ENCODE measurements around the gene SLIT3. TPM values are rescaled to one million over a fixed set of nuclear protein-coding genes. Genes with fewer than 3 reads are reported as not detected.

SLIT3 gene
- total RNA-seq, 4 donors from 2014 or later = 46.3 to 89.0 (median 68.0) TPM

- DNase-seq (ENCODE audit: low spot score) (no peak), ATAC-seq (ENCODE audit: low FRiP score) (no peak)
- TF ChIP-seq, protein P1, sequence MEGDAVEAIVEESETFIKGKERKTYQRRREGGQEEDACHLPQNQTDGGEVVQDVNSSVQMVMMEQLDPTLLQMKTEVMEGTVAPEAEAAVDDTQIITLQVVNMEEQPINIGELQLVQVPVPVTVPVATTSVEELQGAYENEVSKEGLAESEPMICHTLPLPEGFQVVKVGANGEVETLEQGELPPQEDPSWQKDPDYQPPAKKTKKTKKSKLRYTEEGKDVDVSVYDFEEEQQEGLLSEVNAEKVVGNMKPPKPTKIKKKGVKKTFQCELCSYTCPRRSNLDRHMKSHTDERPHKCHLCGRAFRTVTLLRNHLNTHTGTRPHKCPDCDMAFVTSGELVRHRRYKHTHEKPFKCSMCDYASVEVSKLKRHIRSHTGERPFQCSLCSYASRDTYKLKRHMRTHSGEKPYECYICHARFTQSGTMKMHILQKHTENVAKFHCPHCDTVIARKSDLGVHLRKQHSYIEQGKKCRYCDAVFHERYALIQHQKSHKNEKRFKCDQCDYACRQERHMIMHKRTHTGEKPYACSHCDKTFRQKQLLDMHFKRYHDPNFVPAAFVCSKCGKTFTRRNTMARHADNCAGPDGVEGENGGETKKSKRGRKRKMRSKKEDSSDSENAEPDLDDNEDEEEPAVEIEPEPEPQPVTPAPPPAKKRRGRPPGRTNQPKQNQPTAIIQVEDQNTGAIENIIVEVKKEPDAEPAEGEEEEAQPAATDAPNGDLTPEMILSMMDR (IDR thresholded peaks at IDR 0.05) = no peak
These were observed 382.9 kb downstream of the SLIT3 start for GRCh38 chr5:168917947-168918600.

DNA sequence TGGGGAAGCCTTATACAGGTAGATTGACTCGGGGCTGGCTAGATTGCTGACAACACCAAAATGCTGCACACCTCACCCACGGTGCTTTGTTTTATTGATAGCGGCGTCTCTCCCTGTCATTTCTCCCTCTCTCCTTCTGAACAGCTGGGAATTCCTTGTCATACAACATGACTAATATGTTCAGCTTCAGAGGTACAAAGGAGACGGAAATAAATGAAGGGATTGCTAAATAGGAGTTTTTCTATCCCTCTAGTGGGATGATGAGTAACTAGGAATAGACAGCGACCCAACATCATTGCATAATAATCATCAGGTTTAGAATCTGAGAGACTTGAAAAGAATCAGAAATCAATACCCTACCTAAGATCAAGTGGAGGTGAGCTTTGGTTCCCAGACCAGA lies 384.1 kb downstream of the SLIT3 start:
- ATAC-seq (ENCODE audit: low FRiP score) (peak; percentile 81), DNase-seq (ENCODE audit: low spot score) (no peak)
- TF ChIP-seq, protein P1 (IDR thresholded peaks at IDR 0.05) = no peak

DNA sequence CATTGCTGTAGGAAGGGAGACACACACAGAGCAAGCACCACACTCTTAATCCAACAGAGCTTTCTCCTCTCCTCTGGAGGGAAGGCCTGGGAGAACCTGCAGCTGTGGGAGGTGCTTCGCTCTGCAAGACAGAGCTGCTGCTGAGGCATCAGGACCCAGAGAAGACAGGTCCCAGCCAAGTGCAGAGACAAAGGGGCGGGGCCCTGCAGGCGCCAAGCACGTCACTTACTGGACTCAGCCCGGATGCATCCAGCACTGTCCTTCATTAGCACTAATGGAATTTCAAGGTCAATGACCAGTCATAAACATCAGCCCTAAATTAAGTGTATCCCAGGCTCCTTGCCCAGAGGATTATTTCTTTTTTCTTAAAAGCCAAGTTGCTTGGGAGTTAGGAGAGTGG lies 384.7 kb downstream of the SLIT3 start:
- TF ChIP-seq, protein P1 (IDR thresholded peaks at IDR 0.05) = no peak
- peak; percentile 90 for ATAC-seq (ENCODE audit: low FRiP score)

GRCh38 chr5:168914491-168914890 lies 386.4 kb downstream of the SLIT3 start:
- no peak for ATAC-seq (ENCODE audit: low FRiP score)

More for the DNA sequence above, 384.7 kb downstream of the SLIT3 start:
- no peak for DNase-seq (ENCODE audit: low spot score)

GRCh38 chr5:168910874-168911273 lies 390.1 kb downstream of the SLIT3 start:
- TF ChIP-seq, protein P1 (IDR thresholded peaks at IDR 0.05) = no peak
- ATAC-seq (ENCODE audit: low FRiP score) = no peak

More at GRCh38 chr5:168914491-168914890, 386.4 kb downstream of the SLIT3 start:
- TF ChIP-seq, protein P1 (IDR thresholded peaks at IDR 0.05) = no peak
- DNase-seq (ENCODE audit: low spot score) = no peak

GRCh38 chr5:168908207-168908606 lies 392.7 kb downstream of the SLIT3 start:
- DNase-seq (ENCODE audit: low spot score) (no peak), ATAC-seq (ENCODE audit: low FRiP score) (peak; percentile 62)
- TF ChIP-seq, protein P1 (IDR thresholded peaks at IDR 0.05) = no peak

More at GRCh38 chr5:168910874-168911273, 390.1 kb downstream of the SLIT3 start:
- no peak for DNase-seq (ENCODE audit: low spot score)

- DNase-seq (ENCODE audit: low spot score) (no peak), ATAC-seq (ENCODE audit: low FRiP score) (no peak)
- TF ChIP-seq, protein P1 (IDR thresholded peaks at IDR 0.05) = no peak
These were observed 397.9 kb downstream of the SLIT3 start for GRCh38 chr5:168903061-168903460.

All from omental fat pad (tissue), 4 donors.